Measurements from ENCODE around the gene SLC28A1. TPM values are rescaled to one million over a fixed set of nuclear protein-coding genes. Genes with fewer than 3 reads are reported as not detected.

The SLC28A1 gene
- total and polyA plus RNA-seq, 8 donors, result 0.08 to 0.23 (median 0.14) TPM; not detected in 3

- TF ChIP-seq CTCF (IDR thresholded peaks at IDR 0.05), result no peak
- peak; percentile 78 for ATAC-seq
- Histone ChIP-seq H3K27me3 (peaks cover 0 to 10% of the 10 kb centered on the region in 2 donors), H3K27ac (peak overlapping the region; percentile 92 to 95), H3K36me3 (no peaks in the 10 kb centered on the region), H3K4me1 (peaks cover 4 to 42% of the 10 kb centered on the region in 2 donors), H3K4me3 (peak overlapping the region; percentile 83 to 92), H3K9me3 (no peaks in the 10 kb centered on the region)
- peak; percentile 85 to 94 (median 86) for DNase-seq
- intact Hi-C loops (cut with DNase I), result no loop called here
Measured at GRCh38 chr15:84980196-84981053, 96.0 kb downstream of the SLC28A1 start.

DNA sequence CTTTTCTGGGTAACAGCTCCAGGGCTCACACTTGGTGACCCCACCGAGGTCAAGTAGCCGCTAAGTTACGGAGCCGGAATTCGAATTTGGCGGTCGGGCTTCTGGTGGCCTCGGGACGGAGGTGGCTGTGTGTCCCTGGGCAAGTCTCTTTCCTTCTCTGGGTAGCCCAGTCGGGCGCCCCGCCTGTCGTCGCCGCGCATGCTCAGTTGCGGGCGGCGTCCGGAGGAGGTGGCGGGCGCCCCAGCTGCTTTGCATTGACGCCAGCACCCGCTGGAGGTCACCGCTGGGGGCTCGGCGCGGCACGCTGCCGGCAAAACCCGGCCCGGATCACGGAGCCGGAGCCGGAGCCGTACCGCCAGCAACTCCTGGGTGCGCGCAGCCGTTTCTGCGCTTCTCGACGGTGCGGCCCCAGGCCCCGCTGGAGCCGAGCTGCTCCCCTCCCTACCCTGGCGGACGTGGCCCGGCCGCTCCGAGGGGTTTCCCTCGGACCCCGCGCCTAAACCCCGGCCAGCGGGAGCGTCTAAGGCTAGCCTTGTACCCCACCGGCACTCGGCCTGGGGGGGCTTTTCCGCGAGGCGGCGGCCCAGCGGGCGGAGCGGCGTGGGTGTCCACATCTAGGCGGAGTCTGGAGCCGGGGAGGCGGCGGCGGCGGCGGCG lies 96.7 kb downstream of the SLC28A1 start:
- intact Hi-C loops (cut with DNase I), result no loop called here

DNA sequence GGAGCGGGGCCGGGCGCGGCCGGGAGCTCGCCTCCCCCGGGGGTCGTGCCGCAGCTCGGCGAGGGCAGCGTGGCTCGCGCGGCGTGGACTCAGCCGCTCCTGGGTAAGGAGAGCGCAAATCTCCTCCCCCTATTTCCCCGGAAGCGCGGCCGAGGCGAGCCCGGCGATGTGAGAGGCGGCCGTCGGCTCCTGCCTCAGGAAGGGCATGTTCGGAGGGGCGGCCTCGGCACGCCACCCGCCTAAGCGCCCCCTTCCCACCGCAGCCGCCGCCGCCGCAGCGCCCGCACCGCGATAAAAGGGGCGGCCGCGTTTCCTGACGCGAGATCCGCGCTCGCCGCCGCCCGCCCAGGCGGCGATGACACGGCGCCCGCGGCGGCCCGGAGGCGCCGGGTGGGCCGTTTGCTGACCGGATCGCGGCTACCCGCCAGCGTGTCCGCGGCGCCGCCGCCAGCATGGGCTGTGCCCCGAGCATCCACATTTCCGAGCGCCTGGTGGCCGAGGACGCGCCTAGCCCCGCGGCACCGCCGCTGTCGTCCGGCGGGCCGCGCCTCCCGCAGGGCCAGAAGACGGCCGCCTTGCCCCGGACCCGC lies 97.3 kb downstream of the SLC28A1 start, which contains the start of gene PDE8A:
PDE8A (plus strand) TSS at position 146 of the 590 bp plus-strand sequence; CDS start at position 453, 307 bp downstream.
- peak in 1 of 2 donors; percentile 12 for TF ChIP-seq CTCF (IDR thresholded peaks at IDR 0.05)
- ATAC-seq (no peak), DNase-seq (peak; percentile 46 to 92 (median 56))
- Histone ChIP-seq H3K4me1 (peaks cover 4 to 51% of the 10 kb centered on the region in 2 donors), H3K36me3 (no peaks in the 10 kb centered on the region), H3K4me3 (peak within 1 kb of the TSS; percentile 83 to 92), H3K9me3 (no peaks in the 10 kb centered on the region), H3K27ac (peak within 1 kb of the TSS; percentile 92 to 95), H3K27me3 (peaks cover 0 to 10% of the 10 kb centered on the region in 2 donors)
- intact Hi-C loops (cut with DNase I), result no loop called here

More for the DNA sequence above, 96.7 kb downstream of the SLC28A1 start:
- H3K27me3 ChIP-seq, result peaks cover 0 to 10% of the 10 kb centered on the region in 2 donors
- peak in 1 of 2 donors; percentile 65 for TF ChIP-seq CTCF (IDR thresholded peaks at IDR 0.05)
- no peaks in the 10 kb centered on the region for H3K36me3 ChIP-seq
- H3K9me3 ChIP-seq, result no peaks in the 10 kb centered on the region
- peak; percentile 94 to 100 (median 96) for DNase-seq
- peak overlapping the region; percentile 83 to 92 for H3K4me3 ChIP-seq
- peak; percentile 87 for ATAC-seq
- peak overlapping the region; percentile 92 to 95 for H3K27ac ChIP-seq
- H3K4me1 ChIP-seq, result peaks cover 4 to 50% of the 10 kb centered on the region in 2 donors

GRCh38 chr15:84982301-84982920 lies 97.9 kb downstream of the SLC28A1 start:
- intact Hi-C loops (cut with DNase I), result no loop called here
- Histone ChIP-seq H3K27me3 (peaks cover 0 to 10% of the 10 kb centered on the region in 2 donors), H3K9me3 (no peaks in the 10 kb centered on the region), H3K4me3 (peak overlapping the region; percentile 83 to 92), H3K27ac (peak overlapping the region; percentile 92 to 95), H3K4me1 (peaks cover 4 to 51% of the 10 kb centered on the region in 2 donors), H3K36me3 (no peaks in the 10 kb centered on the region)
- no peak for TF ChIP-seq CTCF (IDR thresholded peaks at IDR 0.05)
- ATAC-seq, result no peak
- DNase-seq, result peak; percentile 34 to 87 (median 42)
